PC-9 (cell line): Measurements from ENCODE around the gene BTBD16.

Source experiments
- CTCF ChIP-seq: fragments of 200-600 bp; sonication (generic); conservative IDR thresholded peaks from 2 replicates; pipeline ENCODE4 v1.6.1; 2017; ENCODE audit warnings: mixed run types, antibody characterized with exemption, mild to moderate bottlenecking, moderate library complexity
- EZH2 ChIP-seq: fragments of 200-600 bp; sonication (generic); IDR thresholded peaks from 2 replicates; pipeline ENCODE4 v1.8.0; 2017; ENCODE audit warnings: antibody characterized with exemption, low read depth

- no peak for TF ChIP-seq EZH2
- TF ChIP-seq CTCF, result no peak
These were observed 34.3 kb upstream of the BTBD16 start for GRCh38 chr10:122236690-122237306.
